Hepatocyte (in vitro differentiated cells): ENCODE results near the gene SPATA24. TPM values are rescaled to one million over a fixed set of nuclear protein-coding genes. Genes with fewer than 3 reads are reported as not detected.
A peak's percentile ranks its signal among the peaks of the same experiment; 100 is the strongest.

Experiments used
- DNase-seq: peaks from one replicate; pipeline ENCODE4 v3.0.0-alpha.2; 2016; ENCODE audit warnings: low spot score
- H2AFZ ChIP-seq: fragments of 200-600 bp; sonication (generic); 2 replicates; pipeline ENCODE4 v1.6.0; 2016; ENCODE audit warnings: antibody characterized with exemption, mild to moderate bottlenecking
- H3K27ac ChIP-seq: fragments of 200-600 bp; sonication (generic); 2 replicates; pipeline ENCODE4 v1.5.1; 2016; ENCODE audit warnings: mild to moderate bottlenecking
- H3K27me3 ChIP-seq: fragments of 200-600 bp; sonication (generic); 2 replicates; pipeline ENCODE4 v1.6.1; 2016
- H3K36me3 ChIP-seq: fragments of 200-600 bp; sonication (generic); replicated peaks from 2 replicates; pipeline ENCODE4 v1.5.1; 2016; ENCODE audit warnings: low read depth; ENCODE audit not compliant: insufficient read depth
- H3K4me1 ChIP-seq: fragments of 200-600 bp; sonication (generic); 2 replicates; pipeline ENCODE4 v1.5.1; 2016; ENCODE audit warnings: mild to moderate bottlenecking, moderate library complexity; ENCODE audit not compliant: insufficient read depth
- H3K4me2 ChIP-seq: fragments of 200-600 bp; sonication (generic); 2 replicates; pipeline ENCODE4 v1.6.0; 2016
- H3K4me3 ChIP-seq: fragments of 200-600 bp; sonication (generic); 2 replicates; pipeline ENCODE4 v1.5.1; 2016; ENCODE audit warnings: mild to moderate bottlenecking
- H3K79me2 ChIP-seq: fragments of 200-600 bp; sonication (generic); 2 replicates; pipeline ENCODE4 v1.6.0; 2017; ENCODE audit warnings: mild to moderate bottlenecking
- H3K9me2 ChIP-seq: fragments of 200-600 bp; sonication (generic); replicated peaks from 2 replicates; pipeline ENCODE4 v1.6.0; 2017; ENCODE audit warnings: mild to moderate bottlenecking; ENCODE audit not compliant: insufficient read depth
- H3K9me3 ChIP-seq: fragments of 200-600 bp; sonication (generic); 2 replicates; pipeline ENCODE4 v1.5.1; 2016; ENCODE audit warnings: low read depth, mild to moderate bottlenecking
- H4K20me1 ChIP-seq: fragments of 200-600 bp; sonication (generic); 2 replicates; pipeline ENCODE4 v1.6.0; 2016; ENCODE audit warnings: mild to moderate bottlenecking; ENCODE audit not compliant: insufficient read depth, poor library complexity, severe bottlenecking
- EZH2 ChIP-seq: fragments of 200-600 bp; sonication (generic); IDR thresholded peaks from 2 replicates; pipeline ENCODE4 v1.6.1; 2016; ENCODE audit warnings: antibody characterized with exemption, mild to moderate bottlenecking, borderline replicate concordance
- EZH2phosphoT487 ChIP-seq: fragments of 200-600 bp; sonication (generic); IDR thresholded peaks from one replicate; pipeline ENCODE4 v1.6.1; 2018; ENCODE audit warnings: antibody characterized with exemption, mild to moderate bottlenecking, low read depth, moderate library complexity; ENCODE audit not compliant: unreplicated experiment, severe bottlenecking
- WGBS: methylation state at CpG from one replicate; pipeline ENCODE4 v1.1.6; 2016; ENCODE audit warnings: low lambda C conversion rate; ENCODE audit errors: missing lambda C conversion rate; 5-methylcytosine and 5-hydroxymethylcytosine counted together
- polyA plus RNA-seq: library from polyadenylated mRNA; unstranded; fragments of >200 nt; fragmentation: Nextera tagmentation; extraction: Ambion mirVana; gene quantifications from 2 replicates; pipeline ENCODE4 v1.2.1, GENCODE V29; 2016
- total RNA-seq: library from RNA; depleted of rRNA; stranded (reverse); fragments of >200 nt; gene quantifications from 2 replicates; pipeline ENCODE4 v1.2.3, GENCODE V29; 2014
- TF ChIP-seq, protein P1 (sequence below): fragments of 200-600 bp; sonication (generic); IDR thresholded peaks from 2 replicates; pipeline ENCODE4 v1.5.1; 2016; ENCODE audit warnings: antibody characterized with exemption, mild to moderate bottlenecking; ENCODE audit not compliant: poor library complexity

Gene SPATA24
- total and polyA plus RNA-seq, 2 experiments from 2014 or later = 6.3 to 9.8 TPM

DNA sequence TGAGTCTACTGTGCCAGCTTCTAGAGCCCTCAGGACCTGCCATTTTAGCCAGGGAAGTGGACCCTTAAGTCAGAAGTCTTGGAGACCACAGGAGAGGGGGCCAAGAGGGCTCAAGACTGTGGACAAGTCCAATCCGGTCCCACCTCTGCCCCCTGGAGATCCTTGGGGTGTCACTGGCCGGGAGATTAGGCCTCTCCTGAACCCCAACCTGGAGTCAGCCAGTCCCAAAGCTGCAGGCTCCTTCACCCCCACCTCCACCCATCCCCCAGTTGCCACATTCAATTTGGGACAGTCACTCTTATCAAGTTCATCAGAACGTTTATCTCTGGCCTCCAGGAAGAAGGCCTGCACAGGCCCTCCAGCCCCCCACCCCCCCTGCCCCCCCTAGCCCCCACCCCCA, 21.1 kb downstream of the SPATA24 start:
- Histone ChIP-seq H3K79me2 (no peaks in the 10 kb centered on the region), H3K4me3 (no peak overlapping the region), H4K20me1 (no peaks in the 10 kb centered on the region), H3K36me3 (no peaks in the 10 kb centered on the region), H2AFZ (no peak overlapping the region), H3K9me2 (no peaks in the 10 kb centered on the region), H3K4me2 (peak overlapping the region; percentile 62), H3K4me1 (peaks cover 19% of the 10 kb centered on the region), H3K9me3 (no peaks in the 10 kb centered on the region), H3K27ac (peak overlapping the region; percentile 65), H3K27me3 (no peaks in the 10 kb centered on the region)
- WGBS = 55% methylated on average over 3 of the region's 3 CpGs
- TF ChIP-seq EZH2 (no peak), EZH2phosphoT487 (no peak)
- TF ChIP-seq, protein P1, sequence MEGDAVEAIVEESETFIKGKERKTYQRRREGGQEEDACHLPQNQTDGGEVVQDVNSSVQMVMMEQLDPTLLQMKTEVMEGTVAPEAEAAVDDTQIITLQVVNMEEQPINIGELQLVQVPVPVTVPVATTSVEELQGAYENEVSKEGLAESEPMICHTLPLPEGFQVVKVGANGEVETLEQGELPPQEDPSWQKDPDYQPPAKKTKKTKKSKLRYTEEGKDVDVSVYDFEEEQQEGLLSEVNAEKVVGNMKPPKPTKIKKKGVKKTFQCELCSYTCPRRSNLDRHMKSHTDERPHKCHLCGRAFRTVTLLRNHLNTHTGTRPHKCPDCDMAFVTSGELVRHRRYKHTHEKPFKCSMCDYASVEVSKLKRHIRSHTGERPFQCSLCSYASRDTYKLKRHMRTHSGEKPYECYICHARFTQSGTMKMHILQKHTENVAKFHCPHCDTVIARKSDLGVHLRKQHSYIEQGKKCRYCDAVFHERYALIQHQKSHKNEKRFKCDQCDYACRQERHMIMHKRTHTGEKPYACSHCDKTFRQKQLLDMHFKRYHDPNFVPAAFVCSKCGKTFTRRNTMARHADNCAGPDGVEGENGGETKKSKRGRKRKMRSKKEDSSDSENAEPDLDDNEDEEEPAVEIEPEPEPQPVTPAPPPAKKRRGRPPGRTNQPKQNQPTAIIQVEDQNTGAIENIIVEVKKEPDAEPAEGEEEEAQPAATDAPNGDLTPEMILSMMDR = no peak
- DNase-seq = no peak

GRCh38 chr5:139381837-139382761, 21.8 kb downstream of the SPATA24 start:
- Histone ChIP-seq H3K36me3 (no peaks in the 10 kb centered on the region), H4K20me1 (no peaks in the 10 kb centered on the region), H3K27ac (peak overlapping the region; percentile 65), H3K4me1 (peaks cover 19% of the 10 kb centered on the region), H3K9me3 (no peaks in the 10 kb centered on the region), H3K27me3 (no peaks in the 10 kb centered on the region), H3K9me2 (no peaks in the 10 kb centered on the region), H2AFZ (no peak overlapping the region), H3K79me2 (no peaks in the 10 kb centered on the region), H3K4me2 (peak overlapping the region; percentile 62), H3K4me3 (no peak overlapping the region)
- 80% methylated on average over 20 of the region's 28 CpGs for WGBS
- TF ChIP-seq EZH2 = no peak
- TF ChIP-seq, protein P1 = no peak
- TF ChIP-seq EZH2phosphoT487 = no peak
- DNase-seq = no peak

DNA sequence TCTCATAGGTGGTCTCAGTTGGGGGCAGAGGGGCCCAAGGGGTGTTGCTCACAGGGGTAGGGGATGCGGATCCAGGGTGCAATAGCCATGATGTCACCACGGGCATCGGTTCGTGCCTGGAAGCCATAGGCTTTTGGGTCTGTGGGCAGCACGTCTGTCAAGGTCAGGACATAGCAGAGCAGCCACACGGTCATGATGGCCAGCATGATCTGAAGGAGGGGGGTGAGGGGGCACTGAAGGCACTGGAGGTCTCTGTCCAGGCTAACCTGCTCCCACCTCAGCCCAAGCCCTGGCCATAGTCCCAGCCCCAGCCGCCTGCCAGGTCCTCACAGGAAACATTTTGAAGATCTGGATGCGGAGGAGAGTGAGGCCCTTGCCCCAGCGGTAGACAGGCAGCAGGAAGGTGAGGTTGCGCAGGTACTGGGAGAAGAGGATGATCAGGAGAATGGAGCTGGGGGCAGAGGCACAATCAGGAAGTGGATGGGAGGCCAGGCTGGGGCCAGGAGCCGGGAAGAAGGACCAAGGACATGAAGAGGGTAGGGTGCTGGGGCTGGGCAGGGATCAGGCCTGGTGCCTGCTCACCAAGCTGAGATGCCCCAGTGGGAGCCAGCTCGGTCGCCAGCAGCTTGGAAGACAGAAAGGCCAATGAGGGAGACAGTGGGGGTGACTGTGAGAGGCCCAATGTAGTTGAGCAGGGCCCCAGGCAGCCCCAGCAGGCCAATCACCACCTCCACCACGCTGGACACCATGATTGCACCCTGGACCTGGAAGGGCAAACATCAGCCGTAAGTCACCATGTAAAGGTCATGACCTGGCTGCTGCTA, 24.1 kb downstream of the SPATA24 start:
- no peaks in the 10 kb centered on the region for H3K9me3 ChIP-seq
- H3K36me3 ChIP-seq = no peaks in the 10 kb centered on the region
- H3K27ac ChIP-seq = no peak overlapping the region
- WGBS = 91% methylated on average over 15 of the region's 15 CpGs
- H3K4me1 ChIP-seq = peaks cover 19% of the 10 kb centered on the region
- H3K4me3 ChIP-seq = no peak overlapping the region
- no peaks in the 10 kb centered on the region for H4K20me1 ChIP-seq
- no peaks in the 10 kb centered on the region for H3K79me2 ChIP-seq
- H3K9me2 ChIP-seq = no peaks in the 10 kb centered on the region
- TF ChIP-seq, protein P1 = no peak
- no peak for TF ChIP-seq EZH2phosphoT487
- no peak for TF ChIP-seq EZH2
- no peak overlapping the region for H3K4me2 ChIP-seq
- no peaks in the 10 kb centered on the region for H3K27me3 ChIP-seq
- no peak for DNase-seq
- no peak overlapping the region for H2AFZ ChIP-seq
